GM19438 (cell line): ENCODE results near the gene ZBTB43.
"Not testable (repeated sequence)": the region's sequence is repeated elsewhere in the genome, so short reads cannot be mapped to it uniquely, and the experiment has no call there.

Source experiments
- ATAC-seq: cut with Tn5 transposase; IDR thresholded peaks from one replicate; pipeline ENCODE4 v1.9.1; 2021; ENCODE audit warnings: low read depth; ENCODE audit not compliant: unreplicated experiment

The ZBTB43 gene

GRCh38 chr9:126804696-126805553 lies at the start of gene ZBTB43:
ZBTB43 (plus strand) TSS chr9:126805040; CDS start chr9:126832510, 27,470 bp downstream.
- peak; percentile 73 for ATAC-seq

- no peak for ATAC-seq
Measured at GRCh38 chr9:126755317-126755875, 49.4 kb upstream of the ZBTB43 start.

- ATAC-seq, result no peak
Measured at GRCh38 chr9:126756238-126756637, 48.6 kb upstream of the ZBTB43 start.

- ATAC-seq, result no peak
Measured at GRCh38 chr9:126756876-126757415, 47.9 kb upstream of the ZBTB43 start.

- ATAC-seq, result no peak
Measured at GRCh38 chr9:126758916-126759585, 45.8 kb upstream of the ZBTB43 start.

GRCh38 chr9:126761274-126761673 lies 43.6 kb upstream of the ZBTB43 start:
- ATAC-seq, result no peak

GRCh38 chr9:126763130-126763764 lies 41.6 kb upstream of the ZBTB43 start:
- ATAC-seq, result no peak

- no peak for ATAC-seq
Measured at GRCh38 chr9:126773004-126773607, 31.7 kb upstream of the ZBTB43 start.

GRCh38 chr9:126775926-126776325 lies 28.9 kb upstream of the ZBTB43 start:
- ATAC-seq, result no peak

- ATAC-seq, result no peak
Measured at GRCh38 chr9:126777733-126778132, 27.1 kb upstream of the ZBTB43 start.

GRCh38 chr9:126778141-126778540 lies 26.7 kb upstream of the ZBTB43 start:
- ATAC-seq, result no peak

GRCh38 chr9:126778696-126779095 lies 26.1 kb upstream of the ZBTB43 start:
- not testable (repeated sequence) for ATAC-seq

- ATAC-seq, result no peak
Measured at GRCh38 chr9:126781186-126782052, 23.4 kb upstream of the ZBTB43 start.

GRCh38 chr9:126782053-126782388 lies 22.8 kb upstream of the ZBTB43 start:
- no peak for ATAC-seq

- ATAC-seq, result no peak
Measured at GRCh38 chr9:126783949-126784348, 20.9 kb upstream of the ZBTB43 start.

- ATAC-seq, result no peak
Measured at GRCh38 chr9:126784401-126784800, 20.4 kb upstream of the ZBTB43 start.

GRCh38 chr9:126784841-126785240 lies 20.0 kb upstream of the ZBTB43 start:
- not testable (repeated sequence) for ATAC-seq

GRCh38 chr9:126788046-126788445 lies 16.8 kb upstream of the ZBTB43 start:
- ATAC-seq, result no peak

GRCh38 chr9:126788634-126789349 lies 16.0 kb upstream of the ZBTB43 start:
- no peak for ATAC-seq
